Measurements from ENCODE around the gene PSMD2. TPM values are rescaled to one million over a fixed set of nuclear protein-coding genes. Genes with fewer than 3 reads are reported as not detected.

The PSMD2 gene
- total RNA-seq, 3 donors from 2014 or later (not counting 1 experiment from before 2014, with no cell fraction given) = 218 to 237 (median 231) TPM

GRCh38 chr3:184355261-184356040 lies 56.4 kb downstream of the PSMD2 start:
- Histone ChIP-seq H3K9me3 (ENCODE audit: control insufficient read depth, insufficient read depth, low read length) (no peaks in the 10 kb centered on the region), H3K36me3 (ENCODE audit: control insufficient read depth, insufficient read depth, low read length) (no peaks in the 10 kb centered on the region), H3K27ac (ENCODE audit: low read length) (no peak overlapping the region), H3K27me3 (ENCODE audit: control insufficient read depth, insufficient read depth, low read length) (no peaks in the 10 kb centered on the region), H3K4me3 (ENCODE audit: low read length) (no peak overlapping the region), H3K4me1 (ENCODE audit: control insufficient read depth, insufficient read depth, low read length) (peaks cover 10% of the 10 kb centered on the region)
- peaks cover 0 to 7% of the 10 kb centered on the region in 2 donors for H3K4me1 Mint-ChIP-seq
- DNase-seq (no peak), ATAC-seq (no peak)
- TF ChIP-seq CTCF (IDR thresholded peaks at IDR 0.05) = no peak
- peak overlapping the region in 1 of 2 donors; percentile 69 for H3K27ac Mint-ChIP-seq
- intact Hi-C loops (cut with micrococcal nuclease) = no loop called here
- no peaks in the 10 kb centered on the region for H3K9me3 Mint-ChIP-seq
- peaks cover 0 to 3% of the 10 kb centered on the region in 2 donors for H3K27me3 Mint-ChIP-seq (ENCODE audit: low read depth in 2 of 2)
- H3K36me3 Mint-ChIP-seq = no peaks in the 10 kb centered on the region
- no peak overlapping the region for H3K4me3 Mint-ChIP-seq
- 92% methylated on average over 18 of the region's 18 CpGs for WGBS (ENCODE audit: insufficient coverage)

- Histone ChIP-seq H3K36me3 (ENCODE audit: control insufficient read depth, insufficient read depth, low read length) (no peaks in the 10 kb centered on the region), H3K4me1 (ENCODE audit: control insufficient read depth, insufficient read depth, low read length) (peaks cover 27% of the 10 kb centered on the region), H3K27me3 (ENCODE audit: control insufficient read depth, insufficient read depth, low read length) (no peaks in the 10 kb centered on the region), H3K9me3 (ENCODE audit: control insufficient read depth, insufficient read depth, low read length) (no peaks in the 10 kb centered on the region), H3K27ac (ENCODE audit: low read length) (no peak overlapping the region), H3K4me3 (ENCODE audit: low read length) (no peak overlapping the region)
- Mint-ChIP-seq H3K36me3 (no peaks in the 10 kb centered on the region), H3K27ac (no peak overlapping the region), H3K4me3 (no peak overlapping the region), H3K27me3 (ENCODE audit: low read depth in 2 of 2) (peaks cover 0 to 3% of the 10 kb centered on the region in 2 donors), H3K4me1 (peaks cover 0 to 19% of the 10 kb centered on the region in 2 donors), H3K9me3 (no peaks in the 10 kb centered on the region)
- 92% methylated on average over 24 of the region's 24 CpGs for WGBS (ENCODE audit: insufficient coverage)
- ATAC-seq (no peak), DNase-seq (no peak)
- intact Hi-C loops (cut with micrococcal nuclease) = no loop called here
- no peak for TF ChIP-seq CTCF (IDR thresholded peaks at IDR 0.05)
Observed at GRCh38 chr3:184357248-184358123, 58.4 kb downstream of the PSMD2 start.

- Mint-ChIP-seq H3K4me3 (no peak overlapping the region), H3K4me1 (peaks cover 3 to 24% of the 10 kb centered on the region in 2 donors), H3K9me3 (no peaks in the 10 kb centered on the region), H3K36me3 (no peaks in the 10 kb centered on the region), H3K27ac (no peak overlapping the region), H3K27me3 (ENCODE audit: low read depth in 2 of 2) (peaks cover 0 to 3% of the 10 kb centered on the region in 2 donors)
- Histone ChIP-seq H3K27ac (ENCODE audit: low read length) (no peak overlapping the region), H3K4me1 (ENCODE audit: control insufficient read depth, insufficient read depth, low read length) (peaks cover 30% of the 10 kb centered on the region), H3K9me3 (ENCODE audit: control insufficient read depth, insufficient read depth, low read length) (no peaks in the 10 kb centered on the region), H3K4me3 (ENCODE audit: low read length) (no peak overlapping the region), H3K36me3 (ENCODE audit: control insufficient read depth, insufficient read depth, low read length) (no peaks in the 10 kb centered on the region), H3K27me3 (ENCODE audit: control insufficient read depth, insufficient read depth, low read length) (no peaks in the 10 kb centered on the region)
- DNase-seq = no peak
- ATAC-seq = no peak
- no peak for TF ChIP-seq CTCF (IDR thresholded peaks at IDR 0.05)
- intact Hi-C loops (cut with micrococcal nuclease) = no loop called here
- WGBS (ENCODE audit: insufficient coverage) = 93% methylated on average over 12 of the region's 12 CpGs
Observed at GRCh38 chr3:184358124-184358767, 59.2 kb downstream of the PSMD2 start.

Other genes starting within 250 kb of the PSMD2 start
- not detected for gene HTR3C, start 246.2 kb upstream of the PSMD2 start, total RNA-seq
- gene HTR3E, start 202.2 kb upstream of the PSMD2 start, total RNA-seq = not detected
- 10 to 100 TPM; 44.5 to 59.4 (median 54.8) TPM for gene EIF2B5, start 163.9 kb upstream of the PSMD2 start, total RNA-seq
- gene DVL3, start 143.9 kb upstream of the PSMD2 start, total RNA-seq = 10 to 100 TPM; 59.1 to 77.5 (median 59.7) TPM
- 100 to 1,000 TPM; 157 to 188 (median 168) TPM for gene AP2M1, start 124.4 kb upstream of the PSMD2 start, total RNA-seq
- gene ABCF3, start 113.0 kb upstream of the PSMD2 start, total RNA-seq = 100 to 1,000 TPM; 128 to 168 (median 157) TPM
- gene VWA5B2, start 69.7 kb upstream of the PSMD2 start, total RNA-seq = under 1 TPM in 2 of 3 donors, not detected in 1; 0.14 to 0.23 TPM
- gene ALG3, start 50.3 kb upstream of the PSMD2 start, total RNA-seq = 10 to 100 TPM; 18.4 to 21.8 (median 20.4) TPM
- gene EEF1AKMT4, start 49.6 kb upstream of the PSMD2 start, total RNA-seq = under 1 TPM; 0.73 to 0.80 (median 0.79) TPM
- under 1 TPM in 2 of 3 donors, not detected in 1; 0.71 to 0.82 TPM for gene CAMK2N2, start 37.7 kb upstream of the PSMD2 start, total RNA-seq
- not detected for gene ECE2, start 23.2 kb upstream of the PSMD2 start, total RNA-seq
- 100 to 1,000 TPM; 220 to 235 (median 227) TPM for gene EIF4G1, start 15.4 kb downstream of the PSMD2 start, total RNA-seq
- gene FAM131A, start 38.4 kb downstream of the PSMD2 start, total RNA-seq = 1 to 10 TPM; 6.9 to 8.8 (median 8.5) TPM
- gene CLCN2, start 62.4 kb downstream of the PSMD2 start, total RNA-seq = 1 to 10 TPM; 7.8 to 8.2 (median 8.1) TPM
- gene POLR2H, start 62.5 kb downstream of the PSMD2 start, total RNA-seq = 10 to 100 TPM; 33.0 to 49.8 (median 41.1) TPM
- gene THPO, start 79.0 kb downstream of the PSMD2 start, total RNA-seq = not detected
- gene CHRD, start 80.8 kb downstream of the PSMD2 start, total RNA-seq = under 1 TPM in 1 of 3 donors, not detected in 2; 0.78 TPM

Measured in natural killer cell (primary cell).